ENCODE data around the gene OSBPL5. TPM values are rescaled to one million over a fixed set of nuclear protein-coding genes. Genes with fewer than 3 reads are reported as not detected.
"Not testable (repeated sequence)": the region's sequence is repeated elsewhere in the genome, so short reads cannot be mapped to it uniquely, and the experiment has no call there.

The OSBPL5 gene
- total RNA-seq, 1 donor from 2014 or later: 31.4 TPM

DNA sequence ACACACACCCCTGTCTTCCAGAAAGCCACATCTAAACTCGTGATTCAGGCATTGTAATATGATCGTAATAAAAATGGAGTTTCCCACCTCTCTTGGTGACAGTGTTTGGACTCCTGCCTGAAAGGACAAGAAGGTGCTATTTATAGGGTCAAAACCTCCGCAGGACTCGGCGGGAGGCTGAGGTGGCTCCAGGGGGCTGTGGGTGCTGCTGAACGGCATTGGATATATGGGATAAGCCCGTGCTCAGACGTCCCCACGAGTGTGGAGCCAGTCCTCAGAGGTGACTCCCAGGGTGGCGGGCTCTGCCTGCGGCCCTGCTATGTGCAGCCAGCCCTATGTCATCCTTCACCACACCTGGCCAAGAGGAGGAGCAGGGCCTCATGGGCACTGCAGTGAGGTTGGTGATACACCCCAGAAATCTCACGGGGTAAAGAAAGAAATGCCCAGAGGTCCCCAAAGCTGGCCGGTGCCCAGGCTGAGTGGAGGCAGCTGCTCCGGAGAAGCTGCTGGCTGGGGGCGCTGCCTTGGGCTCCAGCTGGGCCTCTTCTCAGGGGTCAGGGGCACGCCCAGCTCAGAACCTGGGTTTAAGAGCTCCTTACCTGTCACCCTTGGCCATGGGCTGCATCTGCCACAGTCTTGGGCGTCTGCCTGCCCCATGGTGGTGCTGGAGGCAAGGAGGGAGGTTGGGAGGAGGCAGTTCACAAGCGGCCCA is 5.1 kb upstream of the OSBPL5 start:
- peak overlapping the region; percentile 78 for H3K27ac Mint-ChIP-seq (ENCODE audit: unreplicated experiment)
- H3K4me3 Mint-ChIP-seq: peak overlapping the region; percentile 45
- TF ChIP-seq, protein P1, sequence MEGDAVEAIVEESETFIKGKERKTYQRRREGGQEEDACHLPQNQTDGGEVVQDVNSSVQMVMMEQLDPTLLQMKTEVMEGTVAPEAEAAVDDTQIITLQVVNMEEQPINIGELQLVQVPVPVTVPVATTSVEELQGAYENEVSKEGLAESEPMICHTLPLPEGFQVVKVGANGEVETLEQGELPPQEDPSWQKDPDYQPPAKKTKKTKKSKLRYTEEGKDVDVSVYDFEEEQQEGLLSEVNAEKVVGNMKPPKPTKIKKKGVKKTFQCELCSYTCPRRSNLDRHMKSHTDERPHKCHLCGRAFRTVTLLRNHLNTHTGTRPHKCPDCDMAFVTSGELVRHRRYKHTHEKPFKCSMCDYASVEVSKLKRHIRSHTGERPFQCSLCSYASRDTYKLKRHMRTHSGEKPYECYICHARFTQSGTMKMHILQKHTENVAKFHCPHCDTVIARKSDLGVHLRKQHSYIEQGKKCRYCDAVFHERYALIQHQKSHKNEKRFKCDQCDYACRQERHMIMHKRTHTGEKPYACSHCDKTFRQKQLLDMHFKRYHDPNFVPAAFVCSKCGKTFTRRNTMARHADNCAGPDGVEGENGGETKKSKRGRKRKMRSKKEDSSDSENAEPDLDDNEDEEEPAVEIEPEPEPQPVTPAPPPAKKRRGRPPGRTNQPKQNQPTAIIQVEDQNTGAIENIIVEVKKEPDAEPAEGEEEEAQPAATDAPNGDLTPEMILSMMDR (conservative IDR thresholded peaks at IDR 0.05): no peak
- no peak for DNase-seq (ENCODE audit: low read depth, low spot score)
- H3K27me3 Mint-ChIP-seq (ENCODE audit: low read depth): peaks cover 15% of the 10 kb centered on the region
- H3K36me3 Mint-ChIP-seq (ENCODE audit: low read depth): no peaks in the 10 kb centered on the region
- no peaks in the 10 kb centered on the region for H3K9me3 Mint-ChIP-seq
- peaks cover 14% of the 10 kb centered on the region for H3K4me1 Mint-ChIP-seq

DNA sequence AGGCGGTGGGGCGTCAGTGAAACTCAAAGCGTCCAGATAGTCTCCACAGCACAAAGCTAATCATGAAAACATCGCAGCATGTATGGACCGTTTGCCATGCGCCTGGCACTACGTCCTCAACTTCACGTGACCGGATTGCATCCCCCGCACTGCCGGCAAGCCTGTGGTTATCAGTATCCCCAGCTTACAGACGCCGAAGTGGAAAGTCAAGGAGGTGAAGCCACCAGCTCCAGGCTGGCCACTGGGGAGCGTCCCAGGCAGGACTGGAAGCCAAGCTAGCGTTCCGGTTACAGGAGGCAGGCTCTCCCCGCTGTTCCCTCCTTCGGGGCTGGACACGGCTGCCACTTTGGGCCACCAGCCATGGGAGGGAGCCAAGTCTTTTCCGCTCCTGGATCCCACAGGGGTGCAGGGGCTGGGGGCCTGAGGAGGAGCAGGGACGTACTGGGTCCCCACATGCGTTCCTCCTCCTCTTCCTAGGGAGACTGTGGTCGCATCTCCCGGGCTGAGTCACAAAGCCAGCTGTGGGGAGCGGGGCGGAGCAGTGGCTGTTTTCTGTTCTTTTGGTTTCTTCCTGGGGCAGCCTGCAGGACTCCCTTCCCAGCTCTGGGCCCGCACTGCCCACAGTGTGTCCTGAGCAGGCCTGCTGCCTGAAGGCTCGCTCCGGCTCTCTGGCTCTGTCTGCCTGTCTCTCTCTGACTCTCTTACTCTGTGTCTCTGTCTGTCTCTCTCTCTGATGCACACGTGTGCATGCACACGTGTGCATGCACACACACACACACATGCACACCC is 4.3 kb upstream of the OSBPL5 start:
- DNase-seq (ENCODE audit: low read depth, low spot score): no peak
- Mint-ChIP-seq H3K36me3 (ENCODE audit: low read depth) (no peaks in the 10 kb centered on the region), H3K4me1 (peaks cover 14% of the 10 kb centered on the region), H3K27me3 (ENCODE audit: low read depth) (peaks cover 15% of the 10 kb centered on the region), H3K9me3 (no peaks in the 10 kb centered on the region), H3K27ac (ENCODE audit: unreplicated experiment) (peak overlapping the region; percentile 78), H3K4me3 (peak overlapping the region; percentile 45)
- TF ChIP-seq, protein P1 (conservative IDR thresholded peaks at IDR 0.05): no peak

DNA sequence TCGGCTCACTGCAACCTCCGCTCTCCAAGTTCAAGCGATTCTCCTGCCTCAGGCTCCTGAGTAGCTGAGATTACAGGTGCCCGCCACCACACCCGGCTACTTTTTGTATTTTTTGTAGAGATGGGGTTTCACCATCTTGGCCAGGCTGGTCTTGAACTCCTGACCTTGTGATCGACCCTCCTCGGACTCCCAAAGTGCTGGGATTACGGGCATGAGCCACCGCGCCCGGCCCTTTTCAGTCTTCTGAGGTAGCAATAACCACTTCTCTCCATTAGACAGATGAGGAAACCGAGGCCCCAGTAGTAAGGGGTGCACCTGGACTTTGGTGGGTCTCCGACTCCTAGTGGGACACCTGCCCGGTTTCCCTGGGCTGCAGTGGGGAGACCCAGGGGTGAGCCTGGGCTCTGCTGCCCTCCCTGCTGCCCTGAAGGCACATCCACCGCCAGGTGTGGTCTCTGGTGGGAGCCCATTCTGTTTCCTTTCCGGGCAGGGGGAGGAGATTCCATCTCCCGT is 3.7 kb upstream of the OSBPL5 start:
- H3K4me1 Mint-ChIP-seq: peaks cover 17% of the 10 kb centered on the region
- peaks cover 15% of the 10 kb centered on the region for H3K27me3 Mint-ChIP-seq (ENCODE audit: low read depth)
- H3K4me3 Mint-ChIP-seq: peak overlapping the region; percentile 45
- not testable (repeated sequence) for H3K9me3 Mint-ChIP-seq; H3K36me3 Mint-ChIP-seq (ENCODE audit: low read depth); H3K27ac Mint-ChIP-seq (ENCODE audit: unreplicated experiment); DNase-seq (ENCODE audit: low read depth, low spot score)

DNA sequence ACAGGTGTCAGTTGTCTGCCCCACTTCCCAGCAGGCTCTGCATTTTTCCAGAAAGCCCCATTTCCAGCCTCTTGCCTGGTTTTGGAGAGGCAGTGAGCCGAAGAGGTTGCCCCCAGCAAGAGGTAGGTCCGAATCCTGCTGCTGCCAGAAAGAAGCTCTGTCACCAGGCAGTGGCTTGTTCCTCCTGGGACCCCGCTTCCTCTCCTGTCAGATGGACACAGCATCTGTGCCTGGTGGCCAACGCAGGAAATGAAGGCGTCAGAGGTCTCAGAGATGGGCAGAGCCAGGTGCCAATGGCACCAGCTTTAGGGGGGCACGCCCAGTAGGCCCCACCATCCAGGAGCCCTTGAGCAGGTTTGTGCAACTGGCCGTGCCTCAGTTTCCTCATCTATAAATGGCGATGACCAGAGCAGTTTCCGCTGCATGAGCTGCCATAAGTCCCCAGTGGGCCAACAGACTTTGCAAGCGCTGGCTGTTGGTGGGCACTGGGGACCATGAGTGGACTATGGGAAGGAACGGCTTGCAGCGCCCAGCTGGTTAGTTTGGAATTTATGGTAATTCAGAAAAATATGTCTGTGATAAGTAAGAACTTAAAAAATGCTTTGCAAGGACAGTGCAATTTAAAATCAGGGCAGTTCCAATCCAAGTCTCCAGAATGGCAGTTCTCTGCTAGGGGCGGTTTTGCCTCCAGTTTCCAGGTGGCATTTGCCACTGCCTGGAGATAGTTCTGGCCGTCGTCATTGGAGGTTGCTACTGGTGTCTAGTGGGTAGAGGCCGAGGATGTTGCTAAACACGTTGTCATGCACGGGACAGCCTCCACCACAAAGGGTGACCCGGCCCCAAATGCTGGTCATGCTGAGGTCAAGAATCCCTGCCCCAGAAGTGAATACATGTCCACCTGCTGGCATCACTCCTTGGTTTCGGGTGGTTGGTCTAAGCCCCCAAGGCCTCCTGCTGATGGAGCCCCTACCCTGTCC is 2.3 kb upstream of the OSBPL5 start:
- no peaks in the 10 kb centered on the region for H3K9me3 Mint-ChIP-seq
- peaks cover 15% of the 10 kb centered on the region for H3K27me3 Mint-ChIP-seq (ENCODE audit: low read depth)
- peaks cover 29% of the 10 kb centered on the region for H3K4me1 Mint-ChIP-seq

DNA sequence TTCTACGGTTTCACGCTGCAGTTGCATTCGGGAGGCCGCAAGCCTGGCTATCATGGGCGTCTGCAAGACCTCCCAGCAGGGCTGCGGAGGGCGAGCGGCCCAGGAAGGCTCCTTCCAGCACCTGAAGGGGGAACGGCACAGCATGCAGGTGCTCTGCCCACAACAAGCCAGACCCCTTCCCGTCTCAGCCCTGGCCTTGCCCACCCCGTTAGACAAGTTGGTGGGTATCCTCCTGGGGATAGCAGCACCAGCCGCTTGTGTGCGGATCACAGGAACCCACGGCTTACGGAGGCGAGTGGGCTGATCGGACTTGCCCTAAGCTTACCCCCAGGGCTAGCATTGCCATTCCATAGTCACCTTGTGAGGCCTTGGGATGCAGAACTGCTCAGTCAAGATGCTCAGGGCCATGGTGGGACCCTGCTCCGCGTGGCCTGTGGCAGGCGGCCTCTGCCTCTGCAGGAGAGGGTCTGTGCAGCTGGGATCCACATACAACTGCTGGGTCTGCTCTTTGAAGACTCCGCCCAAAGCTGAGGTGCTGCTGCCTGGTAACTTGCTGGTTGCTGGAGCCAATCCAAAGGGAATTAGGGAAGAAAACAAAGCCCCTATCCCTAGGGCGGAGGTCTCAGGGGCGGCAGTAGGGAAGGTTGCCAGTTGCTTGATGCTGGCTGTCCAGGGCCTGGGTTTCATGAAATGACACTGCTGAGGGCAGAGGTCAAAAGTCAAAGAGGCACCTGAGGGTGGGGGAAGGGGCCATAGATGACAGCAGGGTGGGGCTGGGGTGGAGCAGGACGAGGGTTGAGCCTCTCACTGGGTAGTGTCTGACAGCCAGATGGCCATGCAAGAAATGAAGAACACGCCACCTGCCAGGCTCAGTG is 1.4 kb upstream of the OSBPL5 start:
- H3K4me1 Mint-ChIP-seq: peaks cover 37% of the 10 kb centered on the region
- TF ChIP-seq, protein P1 (conservative IDR thresholded peaks at IDR 0.05): no peak
- H3K4me3 Mint-ChIP-seq: peak overlapping the region; percentile 93
- DNase-seq (ENCODE audit: low read depth, low spot score): no peak
- H3K36me3 Mint-ChIP-seq (ENCODE audit: low read depth): no peaks in the 10 kb centered on the region
- no peak overlapping the region for H3K27ac Mint-ChIP-seq (ENCODE audit: unreplicated experiment)
- peaks cover 11% of the 10 kb centered on the region for H3K27me3 Mint-ChIP-seq (ENCODE audit: low read depth)
- H3K9me3 Mint-ChIP-seq: no peaks in the 10 kb centered on the region

More for the DNA sequence above, 2.3 kb upstream of the OSBPL5 start:
- Mint-ChIP-seq H3K36me3 (ENCODE audit: low read depth) (no peaks in the 10 kb centered on the region), H3K27ac (ENCODE audit: unreplicated experiment) (no peak overlapping the region), H3K4me3 (peak overlapping the region; percentile 93)
- DNase-seq (ENCODE audit: low read depth, low spot score): no peak
- TF ChIP-seq, protein P1 (conservative IDR thresholded peaks at IDR 0.05): no peak
